ENCODE results near the gene CCL17. TPM values are rescaled to one million over a fixed set of nuclear protein-coding genes. Genes with fewer than 3 reads are reported as not detected.

CCL17 gene
- polyA plus RNA-seq, 1 experiment: not detected

GRCh38 chr16:57367116-57367752 lies 37.3 kb upstream of the CCL17 start:
- Histone ChIP-seq H3K27me3 (ENCODE audit: control insufficient read depth, insufficient read depth, low read length) (peaks cover 28% of the 10 kb centered on the region), H3K4me3 (ENCODE audit: low read depth, low read length) (no peak overlapping the region), H3K36me3 (ENCODE audit: control insufficient read depth, insufficient read depth, low read length) (no peaks in the 10 kb centered on the region)
- ChIA-PET CTCF (no interaction called here), POLR2A (no interaction called here)
- DNase-seq (ENCODE audit: low read depth): no peak
- no peak for TF ChIP-seq CTCF (IDR thresholded peaks at IDR 0.05; ENCODE audit: insufficient read depth, low read depth, low read length)

DNA sequence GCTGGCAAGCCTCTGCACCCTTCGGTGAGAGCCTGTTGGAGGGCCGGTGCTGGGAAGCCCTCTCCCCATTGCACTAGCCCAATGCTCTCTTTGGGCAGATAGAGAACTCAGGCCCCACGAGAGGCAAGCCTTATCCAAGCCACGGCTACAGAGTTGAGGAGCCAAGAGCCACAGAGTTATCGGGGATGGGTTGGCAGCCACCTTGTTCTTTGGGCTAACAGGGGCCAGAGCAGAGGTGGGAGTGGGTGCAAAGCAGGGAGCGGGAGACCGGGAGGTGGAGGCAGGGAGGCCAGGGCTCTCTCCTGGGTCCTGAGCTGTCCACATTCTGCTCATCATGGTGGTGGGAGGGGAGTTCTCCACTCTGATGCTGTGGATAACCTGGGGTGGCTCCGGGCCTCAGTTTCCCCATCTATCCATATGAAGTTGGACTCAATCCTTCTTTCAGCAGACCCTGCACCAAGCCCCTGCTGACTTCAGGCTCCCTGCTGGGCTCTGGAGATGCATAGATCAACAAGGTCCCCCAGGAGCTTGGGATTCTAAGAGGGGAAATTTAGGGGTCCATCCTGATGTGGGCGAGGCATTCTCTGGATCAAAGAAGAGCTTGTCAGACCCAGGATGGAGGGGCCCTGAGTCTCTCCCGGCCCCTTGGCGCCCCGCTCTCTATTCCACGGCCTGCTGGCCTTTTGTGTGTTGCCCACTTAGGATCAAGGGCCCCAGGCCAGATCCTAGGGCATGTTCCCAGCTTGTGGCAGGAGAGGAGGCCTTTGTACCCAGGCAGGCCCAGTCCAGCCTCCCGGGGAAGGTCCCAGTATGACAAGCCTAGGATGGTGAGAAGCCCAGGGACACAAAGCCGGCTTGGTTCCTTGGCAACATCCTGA lies 32.8 kb upstream of the CCL17 start:
- Histone ChIP-seq H3K4me3 (ENCODE audit: low read depth, low read length) (no peak overlapping the region), H3K27me3 (ENCODE audit: control insufficient read depth, insufficient read depth, low read length) (peaks cover 28% of the 10 kb centered on the region), H3K36me3 (ENCODE audit: control insufficient read depth, insufficient read depth, low read length) (no peaks in the 10 kb centered on the region)
- CTCF ChIA-PET: interaction anchor here (1.1 to 1.9 kb wide), 3 partner anchors 10 to 47 kb away, joined by 3 to 5 read pairs (median 4); no protein-coding TSS in a partner anchor
- TF ChIP-seq CTCF (IDR thresholded peaks at IDR 0.05; ENCODE audit: insufficient read depth, low read depth, low read length): no peak
- POLR2A ChIA-PET: no interaction called here
- no peak for DNase-seq (ENCODE audit: low read depth)

DNA sequence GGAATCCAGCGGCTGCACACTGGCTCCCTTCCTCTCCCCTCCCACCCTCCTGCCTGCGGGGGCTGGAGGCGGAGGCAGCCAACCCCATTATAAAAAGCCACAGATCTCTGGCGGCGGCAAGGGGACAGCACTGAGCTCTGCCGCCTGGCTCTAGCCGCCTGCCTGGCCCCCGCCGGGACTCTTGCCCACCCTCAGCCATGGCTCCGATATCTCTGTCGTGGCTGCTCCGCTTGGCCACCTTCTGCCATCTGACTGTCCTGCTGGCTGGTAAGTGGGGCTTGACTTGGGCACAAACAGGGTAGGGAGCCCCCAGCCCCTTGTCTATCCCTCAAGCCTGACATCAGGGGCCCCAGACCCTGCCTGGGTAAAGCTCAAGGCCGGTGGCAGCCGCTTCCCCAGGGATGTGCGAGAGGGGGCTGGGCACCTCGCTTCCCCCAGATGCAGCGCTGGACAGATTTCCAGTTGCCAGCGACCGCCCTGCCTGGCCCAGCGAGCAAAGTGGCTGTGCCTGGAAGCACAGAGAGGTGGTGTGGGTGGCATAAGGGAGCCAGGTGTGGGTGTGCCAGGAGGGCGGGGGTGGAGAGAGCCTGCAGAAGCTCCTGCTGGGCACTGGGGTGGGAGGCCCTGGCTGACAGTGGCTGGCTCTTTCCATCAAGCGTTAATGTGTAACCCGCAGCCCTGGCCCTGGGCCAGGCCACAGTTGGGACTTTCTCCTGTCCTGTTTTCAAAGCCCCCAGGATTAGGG lies 32.0 kb upstream of the CCL17 start, which contains the start of gene CX3CL1:
TSS of gene CX3CL1 (plus strand) at position 119 of the 745 bp plus-strand sequence. CDS start at position 198, 79 bp downstream.
- Histone ChIP-seq H3K27me3 (ENCODE audit: control insufficient read depth, insufficient read depth, low read length) (peaks cover 25% of the 10 kb centered on the region), H3K4me3 (ENCODE audit: low read depth, low read length) (no peak within 1 kb of the TSS), H3K36me3 (ENCODE audit: control insufficient read depth, insufficient read depth, low read length) (no peaks in the 10 kb centered on the region)
- POLR2A ChIA-PET: no interaction called here
- DNase-seq (ENCODE audit: low read depth): no peak
- CTCF ChIA-PET: interaction anchor here (1.1 to 1.9 kb wide), 3 partner anchors 9 to 46 kb away, joined by 3 to 5 read pairs (median 4); no protein-coding TSS in a partner anchor
- TF ChIP-seq CTCF (IDR thresholded peaks at IDR 0.05; ENCODE audit: insufficient read depth, low read depth, low read length): 0 out of 2 replicates have a peak, but pooled peaks have one; percentile 9

DNA sequence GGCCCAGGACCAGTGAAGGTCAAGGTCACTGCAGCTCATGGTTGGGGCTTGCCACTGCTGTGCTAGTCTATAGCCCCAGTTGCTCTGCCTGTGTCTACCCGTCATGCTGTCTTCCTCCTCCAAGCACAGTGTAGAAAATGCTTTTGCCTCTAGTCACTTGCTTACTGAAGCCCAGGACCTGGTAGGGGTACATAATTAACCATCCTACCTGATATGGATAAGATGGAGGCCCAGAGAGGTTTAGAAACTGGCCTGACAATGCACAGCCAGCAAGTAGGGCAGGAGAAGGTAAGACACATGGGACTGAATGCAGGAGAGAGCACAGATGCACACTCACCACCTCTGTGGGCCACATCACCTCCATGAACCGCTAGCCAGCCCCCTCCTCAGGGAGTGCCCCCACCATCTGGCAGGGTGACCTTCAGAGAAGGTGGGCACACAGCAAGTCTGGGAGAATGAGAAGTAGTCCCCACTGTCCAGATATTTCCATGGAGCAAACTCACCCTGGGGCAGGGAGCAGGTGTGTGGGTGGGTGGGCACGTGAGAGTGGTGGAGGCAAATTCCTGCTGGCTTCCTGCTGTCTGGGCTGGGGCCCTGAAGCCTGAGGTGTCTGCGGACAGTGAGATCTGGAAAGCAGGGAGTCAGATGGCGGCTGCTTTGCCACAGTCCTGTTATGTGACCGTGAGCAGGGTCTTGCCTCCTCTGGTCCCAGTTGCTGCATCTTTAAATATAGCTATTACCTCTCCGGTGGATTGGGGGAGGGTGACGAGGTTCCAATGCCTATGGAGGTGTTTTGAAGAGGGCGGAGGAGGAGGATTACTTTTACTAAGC lies 31.2 kb upstream of the CCL17 start:
- CTCF ChIA-PET: interaction anchor here (1.0 to 1.9 kb wide), 4 partner anchors 8 to 50 kb away, joined by 3 to 5 read pairs (median 4); no protein-coding TSS in a partner anchor
- H3K36me3 ChIP-seq (ENCODE audit: control insufficient read depth, insufficient read depth, low read length): no peaks in the 10 kb centered on the region
- POLR2A ChIA-PET: no interaction called here
- DNase-seq (ENCODE audit: low read depth): no peak
- TF ChIP-seq CTCF (IDR thresholded peaks at IDR 0.05; ENCODE audit: insufficient read depth, low read depth, low read length): no peak
- peaks cover 25% of the 10 kb centered on the region for H3K27me3 ChIP-seq (ENCODE audit: control insufficient read depth, insufficient read depth, low read length)
- H3K4me3 ChIP-seq (ENCODE audit: low read depth, low read length): no peak overlapping the region
